NCI-H187 (cell line): ENCODE results near the gene NECTIN3.
A peak's percentile ranks its signal among the peaks of the same experiment; 100 is the strongest.

Experiments
- DNase-seq, 2 experiments: peaks; one replicate each; lab custom pipeline; 2025; lab: John Stamatoyannopoulos, UW

The NECTIN3 gene

GRCh38 chr3:111071257-111072030 is at the start of gene NECTIN3:
Gene NECTIN3 (plus strand): TSS chr3:111071816. CDS start chr3:111072018, 202 bp downstream.
- peak; percentile 78 to 87 for DNase-seq

- DNase-seq = no peak
These were observed 43.7 kb upstream of the NECTIN3 start for GRCh38 chr3:111027868-111028267.

GRCh38 chr3:111031538-111031937 is 40.1 kb upstream of the NECTIN3 start:
- no peak for DNase-seq

GRCh38 chr3:111032677-111033076 is 38.9 kb upstream of the NECTIN3 start:
- no peak for DNase-seq

GRCh38 chr3:111033470-111034050 is 38.1 kb upstream of the NECTIN3 start:
- no peak for DNase-seq

GRCh38 chr3:111035316-111035715 is 36.3 kb upstream of the NECTIN3 start:
- DNase-seq = no peak

GRCh38 chr3:111035902-111036301 is 35.7 kb upstream of the NECTIN3 start:
- no peak for DNase-seq

GRCh38 chr3:111040959-111041358 is 30.7 kb upstream of the NECTIN3 start:
- DNase-seq = no peak

GRCh38 chr3:111045564-111045963 is 26.1 kb upstream of the NECTIN3 start:
- DNase-seq = no peak

- no peak for DNase-seq
These were observed 24.6 kb upstream of the NECTIN3 start for GRCh38 chr3:111047042-111047441.

- no peak for DNase-seq
These were observed 23.7 kb upstream of the NECTIN3 start for GRCh38 chr3:111047812-111048435.

- DNase-seq = no peak
These were observed 20.3 kb upstream of the NECTIN3 start for GRCh38 chr3:111051354-111051753.

- no peak for DNase-seq
These were observed 3.0 kb upstream of the NECTIN3 start for GRCh38 chr3:111068574-111068973.

- no peak for DNase-seq
These were observed 1.4 kb upstream of the NECTIN3 start for GRCh38 chr3:111069974-111070771.

GRCh38 chr3:111070772-111071256 is 802 bp upstream of the NECTIN3 start:
- DNase-seq = peak in 1 of 2 experiments; percentile 49

- DNase-seq = no peak
These were observed 660 bp downstream of the NECTIN3 start for GRCh38 chr3:111072031-111072921.

- no peak for DNase-seq
These were observed 1.6 kb downstream of the NECTIN3 start for GRCh38 chr3:111073218-111073617.

- DNase-seq = no peak
These were observed 5.1 kb downstream of the NECTIN3 start for GRCh38 chr3:111076732-111077131.

GRCh38 chr3:111077369-111077768 is 5.8 kb downstream of the NECTIN3 start:
- no peak for DNase-seq

- DNase-seq = peak in 1 of 2 experiments; percentile 3
These were observed 8.8 kb downstream of the NECTIN3 start for GRCh38 chr3:111080413-111080812.

GRCh38 chr3:111081008-111081545 is 9.5 kb downstream of the NECTIN3 start:
- DNase-seq = no peak
